Uterus (tissue), 4 donors: Measurements from ENCODE around the gene ZNF362. TPM values are rescaled to one million over a fixed set of nuclear protein-coding genes. Genes with fewer than 3 reads are reported as not detected.

Experiments
- DNase-seq, 2 donors: peaks; one replicate each; pipeline ENCODE4 v3.0.0-alpha.2; 2019 to 2020
- H3K27ac ChIP-seq, 2 donors: fragments of 200-600 bp; sonication (generic); 1 replicate in 1 of 2; 2 replicates in 1 of 2; pipeline ENCODE4 v1.5.1; 2016 to 2018
- H3K27me3 ChIP-seq, 2 donors: fragments of 200-600 bp; sonication (generic); one replicate each; pipeline ENCODE4 v1.5.1; 2018 to 2019; ENCODE audit warnings: control low read depth in 1 of 2
- H3K36me3 ChIP-seq, 2 donors: fragments of 200-600 bp; sonication (generic); one replicate each; pipeline ENCODE4 v1.5.1; 2019; ENCODE audit warnings: control low read depth in 1 of 2
- H3K4me1 ChIP-seq, 2 donors: fragments of 200-600 bp; sonication (generic); one replicate each; pipeline ENCODE4 v1.5.1; 2018 to 2019; ENCODE audit warnings: control low read depth in 1 of 2
- H3K4me3 ChIP-seq, 2 donors: fragments of 200-600 bp; sonication (generic); 1 replicate in 1 of 2; 2 replicates in 1 of 2; pipeline ENCODE4 v1.5.1; 2018 to 2019; ENCODE audit warnings: mild to moderate bottlenecking in 1 of 2
- H3K9me3 ChIP-seq, 2 donors: fragments of 200-600 bp; sonication (generic); one replicate each; pipeline ENCODE4 v1.5.1; 2019; ENCODE audit warnings: control low read depth in 1 of 2
- POLR2A ChIP-seq, 2 donors: fragments of 450-650 bp; IDR thresholded peaks; one replicate each; pipeline ENCODE4 v1.6.1; 2016; ENCODE audit warnings: antibody characterized with exemption in 2 of 2, mild to moderate bottlenecking in 1 of 2, moderate library complexity in 1 of 2
- intact Hi-C: fragments of 100-400 bp; cut with DNase I; formaldehyde crosslinking; loops from one replicate; pipeline ENCODE4 v1.15.1; 2023; ENCODE audit warnings: low total_unique reads
- total RNA-seq, 4 donors: library from RNA; depleted of rRNA in 3 of 4; stranded (reverse); fragments of >200 nt in 3 of 4; gene quantifications; one replicate each; pipeline versions ENCODE4 v1.1.0 to v1.2.4, GENCODE V29; 2014 to 2023
- TF ChIP-seq, protein P1 (sequence below), 4 experiments: fragments of 200-600 bp in 2 of 4; fragments of 450-650 bp in 2 of 4; sonication (generic) in 2 of 4; IDR thresholded peaks; one replicate each; pipeline ENCODE4 v1.5.1; 2016 to 2019; ENCODE audit warnings: antibody characterized with exemption in 4 of 4, mild to moderate bottlenecking in 2 of 4, moderate library complexity in 1 of 4
- donor health status: DM: yes; HTN: yes; CAD: no.

Gene ZNF362
- total RNA-seq, 4 donors from 2014 or later, result 9.2 to 45.3 (median 25.8) TPM

DNA sequence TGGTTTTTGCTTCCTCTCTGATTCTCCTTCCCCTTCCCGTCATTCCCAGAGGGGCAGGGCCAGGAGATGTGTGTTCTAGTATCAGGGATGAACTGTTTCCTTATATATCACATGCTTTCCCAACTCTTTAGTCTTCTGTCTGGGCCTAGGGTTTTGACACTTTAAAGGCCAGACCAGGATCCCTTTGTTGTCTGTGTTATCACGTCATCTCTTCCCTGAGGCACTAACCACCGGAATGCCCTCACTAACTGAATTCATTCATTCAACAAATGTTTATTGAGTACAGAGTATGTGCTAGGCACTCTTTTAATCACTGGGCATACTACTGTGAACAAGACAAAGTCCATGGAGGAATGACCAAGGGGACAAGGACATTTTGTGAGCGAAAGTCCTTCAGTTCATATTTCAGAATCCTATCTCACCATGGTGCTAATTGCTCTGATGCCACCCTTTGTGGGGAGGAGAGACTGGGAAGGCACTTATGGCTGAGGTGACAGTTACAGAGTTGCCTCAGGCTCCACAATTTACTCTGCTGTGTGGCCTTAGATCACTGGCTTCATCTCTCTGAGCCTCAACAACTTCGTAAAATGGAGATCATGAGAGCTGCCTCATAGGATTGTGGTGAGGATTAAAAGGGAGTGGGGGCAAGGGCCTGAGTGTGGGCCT is 12.0 kb upstream of the ZNF362 start:
- H3K27me3 ChIP-seq, result no peaks in the 10 kb centered on the region
- no peak overlapping the region for H3K4me3 ChIP-seq
- H3K36me3 ChIP-seq, result no peaks in the 10 kb centered on the region
- no peak for TF ChIP-seq POLR2A (IDR thresholded peaks at IDR 0.05)
- TF ChIP-seq, protein P1, sequence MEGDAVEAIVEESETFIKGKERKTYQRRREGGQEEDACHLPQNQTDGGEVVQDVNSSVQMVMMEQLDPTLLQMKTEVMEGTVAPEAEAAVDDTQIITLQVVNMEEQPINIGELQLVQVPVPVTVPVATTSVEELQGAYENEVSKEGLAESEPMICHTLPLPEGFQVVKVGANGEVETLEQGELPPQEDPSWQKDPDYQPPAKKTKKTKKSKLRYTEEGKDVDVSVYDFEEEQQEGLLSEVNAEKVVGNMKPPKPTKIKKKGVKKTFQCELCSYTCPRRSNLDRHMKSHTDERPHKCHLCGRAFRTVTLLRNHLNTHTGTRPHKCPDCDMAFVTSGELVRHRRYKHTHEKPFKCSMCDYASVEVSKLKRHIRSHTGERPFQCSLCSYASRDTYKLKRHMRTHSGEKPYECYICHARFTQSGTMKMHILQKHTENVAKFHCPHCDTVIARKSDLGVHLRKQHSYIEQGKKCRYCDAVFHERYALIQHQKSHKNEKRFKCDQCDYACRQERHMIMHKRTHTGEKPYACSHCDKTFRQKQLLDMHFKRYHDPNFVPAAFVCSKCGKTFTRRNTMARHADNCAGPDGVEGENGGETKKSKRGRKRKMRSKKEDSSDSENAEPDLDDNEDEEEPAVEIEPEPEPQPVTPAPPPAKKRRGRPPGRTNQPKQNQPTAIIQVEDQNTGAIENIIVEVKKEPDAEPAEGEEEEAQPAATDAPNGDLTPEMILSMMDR (IDR thresholded peaks at IDR 0.05), result no peak
- intact Hi-C loops, result no loop called here
- H3K27ac ChIP-seq, result peak overlapping the region in 1 of 2 donors; percentile 27
- DNase-seq, result no peak
- H3K9me3 ChIP-seq, result no peaks in the 10 kb centered on the region
- no peaks in the 10 kb centered on the region for H3K4me1 ChIP-seq

DNA sequence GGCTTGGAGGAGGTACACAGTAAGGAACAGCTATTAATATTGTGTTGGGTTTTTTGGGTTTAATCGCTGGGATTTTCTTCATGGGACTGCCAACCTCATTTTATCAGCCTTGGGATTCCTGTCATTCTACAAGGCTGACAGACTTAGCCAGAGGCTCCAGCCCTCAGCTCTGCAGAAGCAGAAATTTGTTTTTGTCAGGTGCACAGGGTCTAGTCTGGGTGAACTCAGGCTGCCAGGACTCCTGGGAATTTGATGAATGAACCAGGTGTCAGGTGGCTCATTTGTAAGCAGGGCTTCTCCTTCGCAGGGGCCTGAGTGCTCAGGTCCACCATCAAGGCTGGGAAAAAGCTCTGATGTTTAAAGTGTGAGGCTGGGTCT is 11.5 kb upstream of the ZNF362 start:
- Histone ChIP-seq H3K27me3 (no peaks in the 10 kb centered on the region), H3K27ac (no peak overlapping the region), H3K4me3 (no peak overlapping the region), H3K36me3 (no peaks in the 10 kb centered on the region), H3K4me1 (no peaks in the 10 kb centered on the region), H3K9me3 (no peaks in the 10 kb centered on the region)
- intact Hi-C loops, result no loop called here
- DNase-seq, result no peak
- TF ChIP-seq, protein P1 (IDR thresholded peaks at IDR 0.05), result no peak
- no peak for TF ChIP-seq POLR2A (IDR thresholded peaks at IDR 0.05)

DNA sequence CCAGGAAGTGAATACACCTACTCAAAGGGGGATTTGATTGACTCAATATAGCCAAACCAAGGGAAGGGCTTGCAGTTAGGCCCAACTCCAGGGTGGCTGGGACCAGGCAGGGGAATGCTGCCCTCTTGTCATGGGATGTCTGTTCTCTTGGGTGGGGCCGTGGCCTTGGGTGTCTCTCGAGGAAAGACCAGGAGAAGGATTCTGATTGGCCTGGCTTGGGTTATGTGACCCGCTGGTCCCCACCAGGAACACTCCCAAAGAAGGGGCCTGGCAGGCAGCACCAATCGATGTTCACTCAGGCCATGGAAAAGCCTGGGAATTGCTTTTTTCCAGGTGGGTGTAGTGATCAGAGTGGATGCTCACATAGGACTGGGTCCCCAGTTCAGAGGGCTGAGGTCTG is 10.1 kb upstream of the ZNF362 start:
- Histone ChIP-seq H3K36me3 (no peaks in the 10 kb centered on the region), H3K9me3 (no peaks in the 10 kb centered on the region), H3K4me3 (no peak overlapping the region), H3K27me3 (no peaks in the 10 kb centered on the region), H3K27ac (no peak overlapping the region), H3K4me1 (no peaks in the 10 kb centered on the region)
- TF ChIP-seq, protein P1 (IDR thresholded peaks at IDR 0.05), result no peak
- TF ChIP-seq POLR2A (IDR thresholded peaks at IDR 0.05), result no peak
- no peak for DNase-seq
- intact Hi-C loops, result no loop called here

DNA sequence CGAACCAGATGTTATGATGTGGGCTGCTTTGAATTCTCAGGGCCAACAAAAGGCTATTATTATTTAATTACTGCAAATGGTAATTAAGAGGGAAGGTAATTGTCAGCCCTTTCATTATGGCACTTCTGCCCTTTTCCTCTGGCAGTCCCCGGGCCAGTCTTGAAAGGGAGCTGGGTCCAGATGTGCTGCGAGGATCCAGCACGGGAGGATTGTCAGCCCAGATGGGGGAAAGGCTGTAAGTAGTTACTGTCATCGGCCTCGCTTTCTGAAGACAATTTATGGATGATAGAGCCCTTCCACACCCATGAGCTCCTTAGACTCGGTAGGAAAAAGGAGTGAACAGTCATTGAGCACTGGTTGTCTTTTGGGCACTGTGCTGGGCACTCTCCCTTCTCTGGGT is 8.7 kb upstream of the ZNF362 start:
- Histone ChIP-seq H3K27me3 (no peaks in the 10 kb centered on the region), H3K4me3 (no peak overlapping the region), H3K27ac (no peak overlapping the region), H3K4me1 (no peaks in the 10 kb centered on the region), H3K9me3 (no peaks in the 10 kb centered on the region), H3K36me3 (no peaks in the 10 kb centered on the region)
- TF ChIP-seq, protein P1 (IDR thresholded peaks at IDR 0.05), result no peak
- TF ChIP-seq POLR2A (IDR thresholded peaks at IDR 0.05), result no peak
- intact Hi-C loops, result no loop called here
- DNase-seq, result no peak

DNA sequence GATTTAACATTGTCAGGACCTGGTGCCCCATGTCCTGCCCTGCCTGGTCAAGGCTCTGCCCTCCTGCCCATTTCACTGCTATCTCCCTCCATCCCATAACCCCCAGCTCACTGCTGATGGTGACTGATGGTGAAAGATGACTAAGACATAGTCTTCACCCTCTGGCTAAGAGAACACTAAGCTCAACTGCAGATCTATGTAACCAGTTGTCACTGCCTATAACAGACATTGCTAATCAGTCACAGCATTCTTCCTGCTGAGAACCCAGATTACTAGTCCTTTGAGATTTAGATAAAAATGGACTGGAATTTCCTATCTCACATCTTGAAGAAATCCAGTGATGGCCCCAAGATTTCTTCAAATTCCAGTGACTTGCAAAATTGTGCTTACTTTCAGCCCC is 8.0 kb upstream of the ZNF362 start:
- no peak for DNase-seq
- no peak overlapping the region for H3K27ac ChIP-seq
- H3K36me3 ChIP-seq, result no peaks in the 10 kb centered on the region
- TF ChIP-seq, protein P1 (IDR thresholded peaks at IDR 0.05), result no peak
- H3K27me3 ChIP-seq, result no peaks in the 10 kb centered on the region
- intact Hi-C loops, result no loop called here
- no peaks in the 10 kb centered on the region for H3K4me1 ChIP-seq
- H3K4me3 ChIP-seq, result no peak overlapping the region
- no peaks in the 10 kb centered on the region for H3K9me3 ChIP-seq
